ENCODE data around the gene CBX8. TPM values are rescaled to one million over a fixed set of nuclear protein-coding genes. Genes with fewer than 3 reads are reported as not detected.

Gene CBX8
- total RNA-seq, 2 donors from 2014 or later, result 4.0 to 6.5 TPM

DNA sequence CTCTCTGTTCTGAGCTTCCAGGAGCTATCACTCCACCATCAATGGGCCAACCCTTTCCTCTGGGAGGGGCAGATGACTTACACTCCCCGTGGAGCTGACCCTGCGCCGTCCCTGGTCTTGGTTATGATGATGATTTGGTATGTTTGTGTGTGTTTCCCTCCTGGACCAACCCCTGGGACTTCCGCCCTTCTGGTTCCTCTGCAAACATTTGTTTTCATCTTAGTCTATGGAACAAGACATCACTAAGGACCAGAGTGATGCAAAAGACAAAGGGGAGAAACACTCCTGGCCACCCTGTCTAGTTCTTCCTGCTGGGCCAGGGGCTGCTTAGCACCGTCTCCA lies 28.7 kb upstream of the CBX8 start:
- no peak for DNase-seq
- ATAC-seq, result no peak
- intact Hi-C loops (cut with DNase I, micrococcal nuclease), result no loop called here

DNA sequence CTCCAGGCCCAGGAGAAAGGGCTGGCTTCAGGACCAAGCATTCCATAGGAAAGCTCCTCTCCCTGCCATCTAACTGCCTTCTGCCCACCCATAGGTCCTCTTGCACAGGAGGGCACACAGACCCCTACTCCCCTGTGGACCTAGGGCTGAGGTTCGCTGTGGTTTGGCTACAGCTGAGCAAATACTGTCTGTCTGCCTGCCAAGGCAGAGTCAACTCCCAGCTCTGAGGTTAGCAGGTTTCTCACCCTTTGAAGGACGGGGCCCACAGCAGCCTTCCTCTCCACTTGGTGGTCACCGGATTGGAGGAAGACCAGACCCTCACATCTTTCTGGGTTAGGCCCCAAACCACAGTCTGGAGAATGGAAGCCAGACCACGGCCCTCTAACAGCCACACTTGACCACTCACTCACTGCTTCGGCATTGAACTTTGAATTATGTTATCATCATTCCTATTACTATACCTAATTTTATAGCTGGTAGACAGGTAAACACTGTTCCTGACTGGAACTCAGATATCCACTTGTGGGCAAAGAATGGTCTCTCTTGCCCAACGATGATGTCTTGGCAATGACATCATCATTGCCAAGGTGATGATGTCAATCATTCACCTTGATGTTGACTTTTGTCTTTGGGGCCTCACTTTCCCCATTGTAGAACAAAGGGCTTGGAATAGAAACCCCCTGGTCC lies 28.2 kb upstream of the CBX8 start:
- DNase-seq (no peak), ATAC-seq (no peak)
- intact Hi-C loops (cut with DNase I, micrococcal nuclease), result no loop called here

DNA sequence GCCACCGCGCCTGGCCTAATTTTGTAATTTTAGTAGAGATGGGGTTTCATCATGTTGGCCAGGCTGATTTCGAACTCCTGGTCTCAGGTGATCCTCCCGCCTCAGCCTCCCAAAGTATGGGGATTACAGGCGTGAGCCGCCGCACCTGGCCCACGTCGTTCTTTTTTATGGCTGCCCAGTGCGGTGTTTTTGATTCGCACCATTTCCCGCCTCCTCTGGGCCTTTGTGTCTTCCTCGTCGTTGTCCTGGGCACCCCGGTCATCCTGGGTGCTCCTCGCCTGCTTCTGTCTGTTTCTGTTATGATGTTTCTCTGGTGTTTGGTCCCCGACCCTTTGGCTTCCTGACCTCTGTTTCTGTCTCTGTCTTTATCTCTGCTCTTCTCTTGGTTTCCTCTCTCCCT lies 27.4 kb upstream of the CBX8 start:
- intact Hi-C loops (cut with DNase I, micrococcal nuclease), result no loop called here
- ATAC-seq (no peak), DNase-seq (no peak)

DNA sequence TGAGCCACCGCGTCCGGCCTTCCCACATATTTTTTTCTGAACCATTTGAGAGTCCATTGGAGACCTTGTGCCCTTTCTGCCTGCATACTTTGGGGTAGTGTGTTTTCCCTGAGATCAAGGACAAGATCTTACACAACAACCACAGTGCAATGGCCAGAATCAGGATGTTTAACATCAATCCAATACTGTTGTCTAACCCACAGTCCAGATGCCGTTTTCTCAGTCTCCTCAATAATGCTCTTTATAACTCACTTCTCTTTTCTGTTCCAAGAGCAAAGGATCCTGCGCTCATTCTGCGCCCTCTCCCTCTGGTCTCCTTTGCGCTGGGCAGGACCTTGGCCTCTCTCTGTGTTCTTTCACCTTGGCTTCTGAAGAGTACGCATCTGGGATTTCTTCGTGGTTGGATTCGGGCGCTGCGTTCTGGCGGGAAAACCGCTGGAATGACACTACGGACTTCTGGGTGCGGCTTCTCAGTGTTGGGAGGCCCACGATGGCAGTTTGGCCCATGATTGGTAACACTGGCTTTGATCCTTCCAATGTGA lies 25.8 kb upstream of the CBX8 start:
- ATAC-seq, result no peak
- intact Hi-C loops (cut with DNase I, micrococcal nuclease), result no loop called here
- no peak for DNase-seq

DNA sequence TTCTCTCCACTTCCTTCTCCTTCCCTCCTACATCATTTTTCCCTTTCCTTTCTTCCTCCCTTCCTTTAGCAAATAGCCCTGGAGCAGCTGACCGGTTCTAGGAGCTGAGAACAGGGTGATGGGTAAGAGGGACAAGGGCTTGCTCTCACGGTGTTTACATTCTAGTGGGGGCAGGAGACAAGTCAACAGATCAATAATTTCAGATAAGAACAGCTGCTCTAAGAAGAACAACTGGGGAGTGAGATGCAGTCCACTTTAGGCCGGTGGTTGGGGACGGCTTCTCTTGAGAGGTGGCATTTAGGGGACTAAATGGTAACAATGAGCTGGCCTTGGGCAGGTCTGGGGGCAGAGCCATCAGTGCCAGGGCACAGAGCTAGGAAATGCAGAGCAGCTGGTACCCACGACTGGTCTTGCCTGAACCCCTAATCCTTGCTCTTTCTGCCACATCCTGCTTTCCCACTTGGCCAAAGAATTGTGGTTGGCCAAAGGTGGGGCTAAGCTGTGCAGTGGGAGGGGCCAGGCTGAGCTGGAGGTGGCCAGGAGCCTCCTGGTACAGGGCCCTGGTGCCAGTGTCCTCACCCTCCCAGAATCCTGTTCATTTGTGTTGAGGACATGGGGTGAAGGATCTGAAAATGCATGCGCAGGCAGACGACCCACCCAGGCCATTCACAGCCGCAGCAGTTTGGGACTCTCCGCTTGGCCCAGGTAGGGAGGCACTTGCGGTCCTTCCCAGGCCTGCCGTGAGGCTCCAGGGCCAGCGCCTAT lies 24.6 kb upstream of the CBX8 start:
- ATAC-seq (no peak), DNase-seq (no peak)
- intact Hi-C loops (cut with DNase I, micrococcal nuclease), result no loop called here

DNA sequence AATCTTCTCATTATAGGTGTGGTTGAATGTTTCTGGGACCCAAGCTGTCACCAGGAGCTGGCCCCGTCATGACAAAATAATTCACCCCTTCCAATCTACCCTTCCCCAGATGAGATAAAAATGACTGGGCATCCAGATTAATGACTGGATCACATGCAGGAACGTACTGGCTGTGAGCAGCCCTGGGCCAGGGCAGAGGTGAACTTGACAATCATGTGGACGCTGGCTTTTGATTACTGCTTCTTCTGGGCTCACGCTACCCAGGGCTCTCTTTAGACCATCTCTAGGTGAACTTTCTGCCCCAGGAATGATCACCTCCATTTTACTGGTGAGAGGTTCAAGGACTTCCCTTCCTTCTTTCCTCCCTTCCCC lies 24.1 kb upstream of the CBX8 start:
- intact Hi-C loops (cut with DNase I, micrococcal nuclease), result no loop called here
- ATAC-seq, result no peak
- no peak for DNase-seq

DNA sequence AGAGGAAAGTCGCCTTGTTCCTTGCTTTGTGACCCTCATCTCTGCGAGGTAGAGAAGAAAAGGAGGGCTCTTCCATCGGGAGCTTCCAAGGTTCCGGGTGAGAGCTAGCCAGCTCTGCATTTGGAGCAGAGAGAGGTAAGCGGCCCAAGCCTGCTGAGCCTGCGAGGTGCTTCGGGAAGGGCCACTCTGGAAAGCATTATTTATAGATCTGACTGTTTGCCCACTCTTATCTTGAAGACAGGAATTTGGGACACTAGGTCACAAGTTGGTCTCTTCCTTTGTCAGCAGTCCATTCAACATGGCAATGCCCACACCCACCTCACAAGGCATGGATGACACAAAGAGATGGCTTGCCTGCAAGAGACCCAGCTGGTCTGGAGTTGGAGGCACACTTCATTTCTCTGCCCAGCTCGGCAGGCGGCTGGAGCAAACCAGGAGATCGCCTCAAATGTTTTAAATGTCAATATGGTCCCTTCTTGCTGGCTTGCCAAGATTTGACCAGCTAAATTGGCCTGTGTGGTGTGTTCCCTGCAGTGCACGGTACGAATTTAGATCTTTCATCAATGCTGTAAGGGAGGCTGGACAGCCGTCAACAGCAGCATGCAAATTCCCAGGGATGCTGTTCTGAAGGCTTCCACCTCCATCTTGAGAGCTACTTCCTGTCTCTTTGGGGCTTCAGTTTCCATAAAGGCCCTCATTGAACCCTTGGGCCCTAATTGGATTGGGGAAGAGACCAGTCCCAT lies 22.8 kb upstream of the CBX8 start:
- DNase-seq (no peak), ATAC-seq (no peak)
- intact Hi-C loops (cut with DNase I, micrococcal nuclease), result no loop called here

DNA sequence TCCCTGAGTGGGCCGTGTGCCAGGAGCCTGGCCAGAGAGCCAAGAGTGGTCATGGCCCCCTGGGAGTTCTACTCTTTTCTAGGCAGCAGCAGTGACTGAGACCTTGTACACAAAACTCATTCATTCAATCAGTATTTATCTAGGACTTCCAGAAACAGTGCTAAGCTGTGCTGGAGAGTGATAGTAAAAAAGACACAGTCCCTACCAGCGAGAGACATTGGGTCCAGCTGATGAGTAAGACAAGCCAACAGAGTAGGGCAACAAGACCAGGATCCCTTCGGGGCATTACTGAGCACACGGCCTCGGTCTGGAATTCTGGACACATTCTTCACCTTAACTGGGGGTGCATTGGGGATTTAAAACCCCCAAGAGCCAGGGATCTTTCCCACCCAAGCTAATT lies 22.2 kb upstream of the CBX8 start:
- intact Hi-C loops (cut with DNase I, micrococcal nuclease), result no loop called here
- no peak for ATAC-seq
- no peak for DNase-seq

DNA sequence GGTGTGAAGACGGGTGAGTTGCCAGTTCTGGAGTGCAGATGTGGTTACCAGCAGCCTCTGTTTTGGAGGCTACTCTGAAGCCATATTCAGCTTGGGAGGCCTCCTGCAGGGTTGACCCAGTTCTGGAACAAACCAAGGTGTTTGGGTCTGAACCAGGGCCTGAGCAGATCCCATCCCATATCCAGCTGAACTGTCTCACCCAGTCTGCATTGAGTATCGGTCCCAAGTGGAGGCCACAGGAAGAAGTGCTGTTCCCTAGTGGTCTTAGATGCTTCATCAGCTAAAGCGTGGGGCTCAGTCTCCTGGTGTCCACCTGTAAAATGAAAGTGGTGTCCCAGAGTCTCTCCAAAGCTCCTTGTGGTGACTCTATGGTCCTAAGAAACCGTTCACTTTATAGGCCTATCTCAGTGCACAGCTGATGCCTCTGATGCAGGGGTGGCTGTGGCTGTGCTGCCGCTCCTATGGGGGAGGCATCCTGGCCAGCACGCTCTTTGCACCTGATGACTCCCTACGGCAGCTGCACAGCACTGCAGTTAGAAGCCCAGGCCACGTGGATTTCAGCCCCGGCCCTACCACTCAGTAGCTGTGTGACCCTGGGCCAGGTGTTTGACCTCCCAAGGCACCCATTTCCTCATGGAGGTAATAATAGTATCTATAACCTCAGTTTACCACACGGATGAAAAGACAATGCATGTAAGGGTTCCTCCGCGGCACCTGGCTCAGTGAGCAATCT lies 21.3 kb upstream of the CBX8 start:
- intact Hi-C loops (cut with DNase I, micrococcal nuclease), result no loop called here
- ATAC-seq (no peak), DNase-seq (no peak)

DNA sequence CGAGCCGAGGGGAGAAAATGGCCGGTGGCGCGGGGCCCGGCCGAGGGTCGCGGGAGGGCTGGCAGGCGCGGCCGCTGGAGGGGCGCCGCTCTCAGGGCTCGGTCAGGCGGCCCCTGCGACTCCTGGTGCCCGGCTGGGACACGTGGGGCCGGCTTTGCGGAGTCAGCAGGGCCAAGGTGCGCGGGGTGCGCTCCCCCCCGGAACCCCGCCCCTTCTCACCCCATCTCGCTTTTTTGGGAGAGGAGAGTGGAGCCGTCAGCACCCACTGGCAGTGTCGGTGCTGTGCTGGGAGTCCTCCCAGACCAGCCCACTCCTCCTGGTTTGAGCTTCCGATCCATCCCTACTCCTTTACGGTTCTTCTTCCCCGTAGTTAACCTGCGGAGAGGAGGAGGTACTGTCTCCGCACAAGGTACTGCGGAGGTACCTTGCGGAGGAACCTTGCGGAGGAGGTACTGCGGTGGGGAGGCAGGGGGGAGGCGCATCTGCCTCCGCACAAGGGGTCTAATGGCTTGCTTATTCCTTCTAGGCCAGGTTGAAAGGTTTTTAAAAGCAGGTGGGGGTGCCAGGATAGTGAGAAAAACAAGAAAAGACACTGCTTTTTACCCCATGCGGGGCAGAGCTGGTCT lies 19.1 kb upstream of the CBX8 start:
- ATAC-seq (no peak), DNase-seq (no peak)
- intact Hi-C loops (cut with DNase I, micrococcal nuclease), result no loop called here

DNA sequence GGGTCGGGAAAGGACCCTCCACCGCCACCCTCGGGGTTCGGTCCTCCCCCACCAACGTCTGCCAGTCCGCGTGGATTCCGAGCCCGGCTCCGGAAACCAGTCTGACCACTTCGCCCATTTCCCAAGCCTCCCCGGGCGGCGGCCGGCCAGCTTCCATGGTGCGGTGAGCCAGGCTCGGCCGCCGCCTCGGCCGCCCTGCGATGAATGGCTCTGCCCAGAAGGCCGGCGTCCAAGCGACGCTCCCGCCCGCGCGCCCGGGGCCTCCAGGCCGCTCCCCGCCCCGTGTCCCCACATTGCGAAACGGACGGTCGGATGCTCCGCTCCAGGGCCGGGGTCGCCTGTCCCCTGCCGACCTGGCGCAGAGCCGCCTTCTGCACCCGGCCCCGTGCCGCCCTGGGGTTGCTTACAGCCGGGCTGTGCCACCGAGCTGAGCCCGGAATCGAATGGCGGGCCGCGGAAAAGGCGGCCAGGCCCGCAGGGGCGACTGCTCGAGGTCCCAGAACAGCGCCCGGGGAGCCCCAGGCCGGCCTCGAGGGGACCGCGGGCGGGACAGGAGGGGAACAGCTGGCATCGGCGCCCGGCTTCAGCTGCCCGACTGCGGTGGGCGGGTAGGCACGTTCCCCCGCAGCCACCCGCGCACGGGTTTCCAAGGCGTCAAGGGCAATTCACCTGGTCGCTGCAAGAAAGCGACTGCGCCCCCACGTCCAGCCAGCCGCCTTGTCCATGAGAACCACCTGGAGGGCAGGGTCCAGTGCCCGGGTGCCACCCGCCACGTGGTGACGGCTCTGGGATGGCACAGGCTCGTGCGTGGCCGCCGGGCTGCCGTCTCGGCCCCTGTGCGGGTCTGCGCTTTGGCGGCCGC lies 18.3 kb upstream of the CBX8 start:
- intact Hi-C loops (cut with DNase I, micrococcal nuclease), result no loop called here
- ATAC-seq, result peak; percentile 65
- peak in 1 of 2 donors; percentile 72 for DNase-seq

DNA sequence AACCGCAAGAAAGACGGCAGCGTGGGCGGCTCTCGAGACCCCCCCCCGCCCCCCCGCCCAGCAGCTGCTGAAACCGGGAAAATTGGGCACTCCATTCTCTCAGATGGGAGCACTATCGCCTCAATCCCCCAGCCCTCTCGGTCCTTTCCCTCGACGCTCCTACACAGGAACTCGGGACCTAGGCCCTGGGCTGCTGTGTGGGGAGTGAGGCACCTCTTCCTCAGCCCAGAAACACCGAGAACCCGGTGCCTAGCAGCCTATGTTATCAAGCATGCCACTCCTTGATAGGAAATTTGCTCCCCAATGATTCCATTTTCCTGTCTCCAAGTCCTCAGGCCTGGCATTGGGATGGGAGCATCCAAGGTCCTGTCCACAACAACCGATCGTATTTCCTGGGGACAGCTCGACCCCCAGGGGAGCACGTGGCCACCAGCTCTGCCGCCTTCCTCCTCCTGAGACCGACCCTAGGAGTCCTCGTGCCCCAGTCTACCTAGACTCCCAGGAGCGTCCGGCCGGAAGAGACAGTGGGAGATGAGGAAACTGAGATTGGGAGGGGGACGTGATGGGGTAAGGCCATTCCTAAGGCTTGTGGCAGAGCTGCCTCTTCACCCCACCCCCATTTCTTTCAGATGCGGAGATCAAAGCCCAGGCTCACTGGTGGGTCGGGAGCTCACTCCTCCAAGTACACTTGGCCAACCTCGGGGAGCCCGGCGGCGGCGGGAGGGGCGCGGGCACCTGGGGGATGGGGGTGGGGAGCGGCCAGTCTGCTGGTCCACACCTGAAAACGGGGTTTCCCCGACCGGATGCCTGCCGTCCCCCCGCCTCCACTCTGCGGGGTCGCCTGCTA lies 17.5 kb upstream of the CBX8 start:
- DNase-seq (no peak), ATAC-seq (no peak)
- intact Hi-C loops (cut with DNase I, micrococcal nuclease), result no loop called here

DNA sequence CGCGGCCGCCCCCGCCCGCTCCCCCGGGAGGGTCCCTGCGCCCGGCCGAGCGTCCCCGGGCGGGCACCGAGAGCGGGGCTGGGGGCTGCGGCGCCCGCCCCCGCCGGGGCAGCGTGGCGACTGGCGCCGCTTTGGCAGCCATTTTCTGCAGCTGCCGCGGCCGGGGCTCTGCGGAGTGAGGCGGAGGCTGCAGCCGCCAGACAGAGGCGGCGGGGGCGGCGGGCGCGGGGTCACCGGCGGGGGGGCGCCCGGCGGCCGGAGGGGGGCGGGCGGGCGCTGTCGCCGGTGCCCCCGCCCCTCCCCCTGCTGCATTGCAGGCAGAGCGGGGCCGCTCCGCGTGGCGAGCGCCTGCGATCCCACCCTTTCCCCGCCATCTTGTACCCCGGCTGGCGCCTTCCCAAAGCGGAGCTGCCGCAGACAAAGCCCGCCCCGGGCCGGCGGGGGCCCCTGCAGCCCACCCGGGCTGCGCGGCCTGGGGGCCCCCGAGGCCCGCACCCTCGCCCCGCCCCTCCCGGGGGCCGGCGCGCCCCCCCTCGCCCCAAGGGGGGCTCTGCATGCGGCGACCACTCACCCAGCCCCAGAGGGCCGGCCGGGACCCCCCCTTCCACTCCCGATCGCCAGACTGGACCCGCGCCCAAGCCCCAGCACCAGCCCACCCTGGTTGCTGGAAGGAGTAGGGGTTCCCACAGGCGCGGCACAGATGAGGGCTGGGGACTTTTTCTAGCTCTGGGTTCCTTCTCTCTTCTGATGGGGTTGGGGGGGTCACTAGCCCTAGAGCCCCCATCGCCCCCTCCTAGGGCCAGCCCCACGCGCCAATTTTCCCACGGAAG lies 16.6 kb upstream of the CBX8 start:
- DNase-seq (no peak), ATAC-seq (no peak)
- intact Hi-C loops (cut with DNase I, micrococcal nuclease), result no loop called here

DNA sequence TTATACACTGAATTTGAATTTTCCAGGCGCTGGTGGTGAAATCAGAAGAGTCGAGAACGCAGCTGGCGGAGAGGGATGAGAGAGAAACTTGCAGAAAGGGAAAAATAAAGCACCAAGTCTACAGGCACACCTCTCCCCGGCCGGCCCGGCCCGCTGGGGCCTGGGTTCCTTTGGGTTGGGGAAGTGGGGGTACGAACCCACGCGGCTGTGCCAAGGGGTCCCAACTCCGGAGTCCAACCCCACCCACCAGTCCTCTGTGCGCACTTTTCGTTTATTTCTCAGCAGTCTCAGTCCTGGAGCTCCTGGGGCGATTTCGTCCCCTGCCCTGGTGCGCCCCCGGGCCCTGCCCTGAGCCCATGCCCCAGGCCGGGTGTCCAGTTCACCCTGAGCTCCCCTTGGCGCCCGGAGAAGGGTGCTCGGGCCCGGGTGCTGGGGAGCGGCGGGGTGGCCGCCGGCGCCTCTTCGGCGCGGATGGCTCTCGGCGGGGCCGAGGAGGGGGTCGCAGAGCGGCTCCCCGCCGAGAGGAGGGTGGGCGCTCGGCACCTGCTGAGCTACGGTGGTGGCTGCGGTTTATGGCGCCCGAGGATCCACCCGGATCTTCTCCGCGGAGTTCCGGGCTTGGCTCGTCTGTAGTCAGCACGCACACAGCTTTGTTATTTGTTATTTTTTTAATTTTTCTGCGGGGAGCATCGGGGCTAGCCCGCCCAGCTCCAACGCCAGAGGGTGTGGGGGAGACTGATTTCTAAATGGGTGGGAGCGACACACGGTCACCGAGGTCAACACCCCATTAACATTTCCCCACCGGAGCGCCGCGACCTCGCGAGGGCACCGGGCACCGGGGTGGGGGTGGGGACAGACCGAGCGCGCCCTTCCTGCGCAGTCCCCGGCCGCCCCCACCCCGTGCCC lies 15.7 kb upstream of the CBX8 start:
- peak in 1 of 2 donors; percentile 28 for DNase-seq
- intact Hi-C loops (cut with DNase I, micrococcal nuclease), result no loop called here
- no peak for ATAC-seq

DNA sequence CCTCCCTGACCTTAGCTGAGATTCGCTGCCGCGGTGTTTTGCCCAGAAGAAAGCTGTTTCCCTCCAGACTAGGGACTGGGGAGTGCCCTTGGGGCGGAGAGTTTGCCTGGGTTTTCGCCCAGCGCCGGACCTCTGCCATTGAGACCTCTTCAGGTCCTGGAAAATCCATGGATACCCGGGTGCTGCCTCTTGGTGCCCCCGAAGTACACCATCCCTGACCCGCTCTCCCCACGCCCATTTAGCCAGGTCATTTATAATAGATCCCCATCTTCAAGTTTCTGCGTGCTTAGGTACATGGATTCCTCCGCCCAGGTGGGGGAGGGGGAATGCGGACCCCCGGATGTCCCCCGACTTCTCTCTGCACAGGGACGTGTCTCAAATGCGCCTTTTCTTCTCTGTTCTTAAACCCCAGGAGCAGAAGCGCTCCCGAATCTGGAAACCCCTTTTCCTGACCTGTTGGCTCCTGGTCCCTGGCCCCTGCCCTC lies 15.0 kb upstream of the CBX8 start:
- intact Hi-C loops (cut with DNase I, micrococcal nuclease), result no loop called here
- no peak for ATAC-seq

More for the DNA sequence above, 15.0 kb upstream of the CBX8 start:
- DNase-seq, result no peak
